Small intestine (tissue), 7 donors: Measurements from ENCODE around the gene PHLPP1. TPM values are rescaled to one million over a fixed set of nuclear protein-coding genes. Genes with fewer than 3 reads are reported as not detected.

ENCODE experiments used
- DNase-seq, 2 donors: peaks; one replicate each; pipeline versions ENCODE4 v3.0.0 to v3.0.0-alpha.2; 2013
- FAIRE-seq: peaks from 2 replicates; lab custom pipeline; 2012; peaks lifted over from hg19 to GRCh38; lab: Jason Lieb, UNC
- H3K27ac ChIP-seq, 3 donors: one replicate each; pipeline ENCODE4 v1.5.1; 2013; ENCODE audit warnings: low read length in 2 of 3, mild to moderate bottlenecking in 2 of 3, control low read depth in 1 of 3, inconsistent platforms in 1 of 3, low read depth in 1 of 3, moderate library complexity in 1 of 3
- H3K27me3 ChIP-seq, 3 donors: one replicate each; pipeline ENCODE4 v1.6.1; 2013; ENCODE audit warnings: low read length in 3 of 3, inconsistent platforms in 1 of 3; ENCODE audit not compliant: control insufficient read depth in 3 of 3, insufficient read depth in 3 of 3
- H3K36me3 ChIP-seq, 3 donors: one replicate each; pipeline ENCODE4 v1.6.1; 2013; ENCODE audit warnings: low read length in 3 of 3, inconsistent platforms in 1 of 3, low read depth in 1 of 3, mild to moderate bottlenecking in 1 of 3, moderate library complexity in 1 of 3; ENCODE audit not compliant: control insufficient read depth in 3 of 3, insufficient read depth in 2 of 3
- H3K4me1 ChIP-seq, 3 donors: one replicate each; pipeline ENCODE4 v1.6.1; 2013; ENCODE audit warnings: low read length in 2 of 3, inconsistent platforms in 1 of 3, low read depth in 1 of 3, mild to moderate bottlenecking in 1 of 3, moderate library complexity in 1 of 3; ENCODE audit not compliant: control insufficient read depth in 3 of 3, insufficient read depth in 2 of 3
- H3K4me3 ChIP-seq, 3 donors: one replicate each; pipeline ENCODE4 v1.5.1; 2013; ENCODE audit warnings: low read length in 3 of 3, control low read depth in 1 of 3, inconsistent platforms in 1 of 3, low read depth in 1 of 3, mild to moderate bottlenecking in 1 of 3, moderate library complexity in 1 of 3
- H3K9me3 ChIP-seq, 2 donors: one replicate each; pipeline ENCODE4 v1.6.1; 2013; ENCODE audit warnings: low read depth in 1 of 2, low read length in 1 of 2; ENCODE audit not compliant: control insufficient read depth in 2 of 2, insufficient read depth in 1 of 2
- WGBS, 3 donors: extraction: QIAGEN DNeasy Blood & Tissue Kit; methylation state at CpG; one replicate each; pipeline ENCODE4 v1.1.7; 2013; 5-methylcytosine and 5-hydroxymethylcytosine counted together
- polyA plus RNA-seq, 4 donors: library from polyadenylated mRNA; stranded (reverse) in 3 of 4; unstranded in 1 of 4; fragments of 200-250 nt in 3 of 4; fragments of 120-200 nt in 1 of 4; gene quantifications; one replicate each; pipeline versions ENCODE4 v1.2.1 to v1.2.3, GENCODE V29; 2013
- donor health status: healthy with polysubstance abuse.
- donor health status: control.
- donor health status: control.
- donor health status: Bipolar disorder and iron deficiency.
- donor health status: healthy.

Gene PHLPP1
- polyA plus RNA-seq, 4 donors, result 3.2 to 13.1 (median 5.4) TPM

DNA sequence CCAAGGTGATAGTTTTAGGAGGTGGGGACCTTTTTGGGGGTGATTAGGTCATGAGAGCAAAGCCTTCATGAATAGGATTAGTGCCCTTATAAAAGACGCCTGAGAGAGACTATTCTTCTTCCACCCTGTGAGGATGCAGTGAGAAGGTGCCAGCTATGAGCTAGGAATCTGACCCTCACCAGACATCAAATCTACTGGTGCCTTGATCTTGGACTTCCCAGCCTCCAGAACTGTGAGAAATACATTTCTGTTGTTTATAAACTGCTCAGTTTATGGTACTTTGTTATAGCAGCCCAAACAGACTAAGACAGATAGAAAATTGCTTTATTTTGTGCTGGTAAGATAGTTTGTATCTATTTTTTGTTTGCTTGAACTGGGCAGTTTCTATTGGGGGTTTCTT lies 40.1 kb downstream of the PHLPP1 start:
- H3K4me1 ChIP-seq, result peaks cover 4 to 12% (median 8%) of the 10 kb centered on the region in 3 donors
- no peak for DNase-seq
- H3K4me3 ChIP-seq, result no peak overlapping the region
- 87 to 96% (median 93%) methylated on average over 1 of the region's 1 CpG for WGBS, 3 donors
- FAIRE-seq, result no peak
- no peaks in the 10 kb centered on the region for H3K27me3 ChIP-seq
- no peaks in the 10 kb centered on the region for H3K36me3 ChIP-seq
- no peak overlapping the region for H3K27ac ChIP-seq
- peaks cover 0 to 3% of the 10 kb centered on the region in 2 donors for H3K9me3 ChIP-seq

DNA sequence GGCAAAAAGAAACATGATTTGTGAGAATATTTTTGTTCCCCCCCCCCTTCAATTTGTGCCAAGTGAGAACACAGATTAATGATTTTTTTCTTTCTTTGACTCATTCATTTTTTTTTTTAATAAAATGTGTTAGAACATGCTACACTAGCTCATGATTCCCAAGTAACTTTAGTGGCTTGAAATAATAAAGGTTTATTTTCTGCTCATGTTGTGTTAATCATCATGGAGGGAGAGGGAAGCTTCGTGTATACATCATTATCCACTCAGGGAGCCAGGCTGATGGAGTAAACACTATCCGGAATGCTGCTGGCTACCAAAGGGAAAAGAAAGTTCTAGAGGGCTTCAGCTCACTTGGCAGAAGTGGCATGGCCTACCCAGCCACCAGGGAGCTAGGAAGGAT lies 40.6 kb downstream of the PHLPP1 start:
- 87 to 95% (median 93%) methylated on average over 2 of the region's 2 CpGs for WGBS, 3 donors
- Histone ChIP-seq H3K27ac (no peak overlapping the region), H3K4me1 (peaks cover 4 to 12% (median 8%) of the 10 kb centered on the region in 3 donors), H3K9me3 (peaks cover 0 to 3% of the 10 kb centered on the region in 2 donors), H3K36me3 (no peaks in the 10 kb centered on the region), H3K27me3 (no peaks in the 10 kb centered on the region), H3K4me3 (no peak overlapping the region)
- DNase-seq (no peak), FAIRE-seq (no peak)

GRCh38 chr18:62757399-62758010 lies 42.2 kb downstream of the PHLPP1 start:
- Histone ChIP-seq H3K36me3 (no peaks in the 10 kb centered on the region), H3K9me3 (peaks cover 0 to 3% of the 10 kb centered on the region in 2 donors), H3K27ac (no peak overlapping the region), H3K4me3 (no peak overlapping the region), H3K4me1 (peaks cover 0 to 3% (median 3%) of the 10 kb centered on the region in 3 donors), H3K27me3 (no peaks in the 10 kb centered on the region)
- WGBS, 3 donors, result 20 to 62% (median 46%) methylated on average over 6 of the region's 6 CpGs
- DNase-seq, result no peak
- FAIRE-seq, result no peak

DNA sequence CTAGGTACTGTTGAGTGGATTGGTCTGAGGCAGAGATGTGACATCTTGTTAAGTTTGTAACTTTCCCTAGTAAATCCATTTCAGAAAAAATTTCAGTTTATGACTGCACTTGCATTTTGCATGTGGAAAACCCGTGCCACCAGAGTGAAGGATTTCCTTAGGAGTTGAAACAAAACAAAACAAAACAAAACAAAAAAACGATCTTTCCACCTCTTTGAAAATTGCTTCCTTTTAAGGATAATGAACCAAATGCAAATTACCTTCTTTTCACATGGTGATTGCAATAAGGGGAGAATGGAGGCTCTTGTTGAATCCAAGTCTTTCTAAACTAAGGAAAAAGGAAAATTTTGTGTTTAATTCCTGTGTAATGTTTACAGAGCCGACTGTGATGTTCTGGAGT lies 43.2 kb downstream of the PHLPP1 start:
- Histone ChIP-seq H3K36me3 (no peaks in the 10 kb centered on the region), H3K4me1 (peaks cover 0 to 3% (median 0%) of the 10 kb centered on the region in 3 donors), H3K27me3 (no peaks in the 10 kb centered on the region), H3K27ac (no peak overlapping the region), H3K4me3 (no peak overlapping the region), H3K9me3 (peaks cover 0 to 3% of the 10 kb centered on the region in 2 donors)
- WGBS, 3 donors, result 53 to 64% (median 58%) methylated on average over 3 of the region's 3 CpGs
- no peak for DNase-seq
- FAIRE-seq, result no peak

DNA sequence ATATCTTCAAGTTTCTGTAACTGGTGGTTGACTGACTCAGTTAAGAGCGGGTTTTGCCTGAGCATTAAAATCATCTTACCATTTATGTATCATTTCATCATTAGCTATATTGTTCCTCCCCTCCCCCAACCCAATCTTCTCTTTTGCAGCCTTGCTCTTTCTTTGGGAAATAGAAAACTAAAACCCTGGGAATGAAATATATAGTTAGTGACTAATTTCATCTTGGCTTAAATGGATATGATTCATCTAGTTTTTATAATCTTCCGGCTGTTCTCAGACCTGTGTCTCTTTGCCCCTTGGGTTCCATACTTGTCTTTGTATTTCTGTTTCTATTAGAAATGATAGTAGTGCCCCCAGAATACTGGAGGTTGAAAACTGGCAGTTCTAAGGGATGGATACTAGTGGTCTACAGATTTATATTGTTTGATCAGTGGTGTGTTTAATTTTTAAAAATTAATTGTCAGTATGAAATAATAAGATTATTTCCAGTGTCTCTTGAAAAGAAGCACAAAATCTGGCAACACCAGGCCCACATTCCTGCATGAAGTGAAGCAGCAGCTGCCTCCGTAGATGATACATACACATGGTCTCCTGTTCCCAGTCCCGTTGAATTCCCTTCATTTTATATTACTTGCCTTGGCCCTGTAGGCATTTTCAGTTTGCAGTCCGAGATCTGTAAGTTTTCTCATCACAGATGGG lies 44.5 kb downstream of the PHLPP1 start:
- Histone ChIP-seq H3K9me3 (peaks cover 0 to 3% of the 10 kb centered on the region in 2 donors), H3K36me3 (no peaks in the 10 kb centered on the region), H3K4me1 (peaks cover 0 to 3% (median 0%) of the 10 kb centered on the region in 3 donors), H3K27ac (no peak overlapping the region), H3K27me3 (no peaks in the 10 kb centered on the region), H3K4me3 (no peak overlapping the region)
- DNase-seq (no peak), FAIRE-seq (no peak)
- 79 to 89% (median 81%) methylated on average over 5 of the region's 5 CpGs for WGBS, 3 donors

DNA sequence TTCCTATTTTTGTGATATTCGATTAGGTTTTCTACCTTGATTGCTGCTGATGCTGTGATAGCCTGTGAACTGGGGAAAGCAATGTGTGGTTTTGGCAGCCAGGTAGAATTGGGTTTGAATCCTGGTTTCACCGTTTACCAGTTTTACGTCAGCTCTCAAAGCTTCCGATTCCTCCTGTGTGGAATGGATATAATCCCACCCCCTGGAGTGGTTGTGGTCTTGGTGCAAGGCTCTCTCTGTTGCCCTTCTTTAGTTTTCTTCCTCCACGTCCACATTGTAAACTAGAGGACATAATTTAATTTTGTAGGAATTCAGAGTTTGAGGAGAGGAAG lies 45.0 kb downstream of the PHLPP1 start:
- no peak for DNase-seq
- no peak overlapping the region for H3K4me3 ChIP-seq
- H3K9me3 ChIP-seq, result peaks cover 0 to 2% of the 10 kb centered on the region in 2 donors
- H3K27ac ChIP-seq, result no peak overlapping the region
- no peaks in the 10 kb centered on the region for H3K27me3 ChIP-seq
- peaks cover 0 to 3% (median 0%) of the 10 kb centered on the region in 3 donors for H3K4me1 ChIP-seq
- no peak for FAIRE-seq
- H3K36me3 ChIP-seq, result no peaks in the 10 kb centered on the region
- WGBS, 3 donors, result 84 to 95% (median 94%) methylated on average over 5 of the region's 5 CpGs

- DNase-seq, result no peak
- H3K27ac ChIP-seq, result no peak overlapping the region
- peaks cover 0 to 4% (median 0%) of the 10 kb centered on the region in 3 donors for H3K4me1 ChIP-seq
- WGBS, 3 donors, result 80 to 87% (median 86%) methylated on average over 7 of the region's 7 CpGs
- no peak overlapping the region for H3K4me3 ChIP-seq
- H3K9me3 ChIP-seq, result no peaks in the 10 kb centered on the region
- H3K27me3 ChIP-seq, result no peaks in the 10 kb centered on the region
- FAIRE-seq, result no peak
- H3K36me3 ChIP-seq, result no peaks in the 10 kb centered on the region
These were observed 47.8 kb downstream of the PHLPP1 start for GRCh38 chr18:62763101-62763521.

GRCh38 chr18:62766266-62766665 lies 50.9 kb downstream of the PHLPP1 start:
- peaks cover 0 to 4% (median 0%) of the 10 kb centered on the region in 3 donors for H3K4me1 ChIP-seq
- no peak overlapping the region for H3K27ac ChIP-seq
- H3K9me3 ChIP-seq, result no peaks in the 10 kb centered on the region
- FAIRE-seq, result no peak
- no peaks in the 10 kb centered on the region for H3K27me3 ChIP-seq
- H3K36me3 ChIP-seq, result no peaks in the 10 kb centered on the region
- 79 to 83% (median 79%) methylated on average over 4 of the region's 4 CpGs for WGBS, 3 donors
- no peak for DNase-seq
- no peak overlapping the region for H3K4me3 ChIP-seq
